ENCODE data around the gene TEX264.
"Not testable (repeated sequence)": the region's sequence is repeated elsewhere in the genome, so short reads cannot be mapped to it uniquely, and the experiment has no call there.

TEX264 gene, protein sequence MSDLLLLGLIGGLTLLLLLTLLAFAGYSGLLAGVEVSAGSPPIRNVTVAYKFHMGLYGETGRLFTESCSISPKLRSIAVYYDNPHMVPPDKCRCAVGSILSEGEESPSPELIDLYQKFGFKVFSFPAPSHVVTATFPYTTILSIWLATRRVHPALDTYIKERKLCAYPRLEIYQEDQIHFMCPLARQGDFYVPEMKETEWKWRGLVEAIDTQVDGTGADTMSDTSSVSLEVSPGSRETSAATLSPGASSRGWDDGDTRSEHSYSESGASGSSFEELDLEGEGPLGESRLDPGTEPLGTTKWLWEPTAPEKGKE

GRCh38 chr3:51670823-51671733 is at the start of gene TEX264:
Gene TEX264, plus strand, starts transcription at chr3:51671252. Its CDS starts 3,053 bp downstream, at chr3:51674305.
- peak; percentile 66 to 78 for DNase-seq

- DNase-seq: no peak
Measured at GRCh38 chr3:51622413-51622812, 48.6 kb upstream of the TEX264 start.

GRCh38 chr3:51622868-51623267 is 48.2 kb upstream of the TEX264 start:
- peak in 1 of 2 experiments; percentile 3 for DNase-seq

- no peak for DNase-seq
Measured at GRCh38 chr3:51630513-51630912, 40.5 kb upstream of the TEX264 start.

DNA sequence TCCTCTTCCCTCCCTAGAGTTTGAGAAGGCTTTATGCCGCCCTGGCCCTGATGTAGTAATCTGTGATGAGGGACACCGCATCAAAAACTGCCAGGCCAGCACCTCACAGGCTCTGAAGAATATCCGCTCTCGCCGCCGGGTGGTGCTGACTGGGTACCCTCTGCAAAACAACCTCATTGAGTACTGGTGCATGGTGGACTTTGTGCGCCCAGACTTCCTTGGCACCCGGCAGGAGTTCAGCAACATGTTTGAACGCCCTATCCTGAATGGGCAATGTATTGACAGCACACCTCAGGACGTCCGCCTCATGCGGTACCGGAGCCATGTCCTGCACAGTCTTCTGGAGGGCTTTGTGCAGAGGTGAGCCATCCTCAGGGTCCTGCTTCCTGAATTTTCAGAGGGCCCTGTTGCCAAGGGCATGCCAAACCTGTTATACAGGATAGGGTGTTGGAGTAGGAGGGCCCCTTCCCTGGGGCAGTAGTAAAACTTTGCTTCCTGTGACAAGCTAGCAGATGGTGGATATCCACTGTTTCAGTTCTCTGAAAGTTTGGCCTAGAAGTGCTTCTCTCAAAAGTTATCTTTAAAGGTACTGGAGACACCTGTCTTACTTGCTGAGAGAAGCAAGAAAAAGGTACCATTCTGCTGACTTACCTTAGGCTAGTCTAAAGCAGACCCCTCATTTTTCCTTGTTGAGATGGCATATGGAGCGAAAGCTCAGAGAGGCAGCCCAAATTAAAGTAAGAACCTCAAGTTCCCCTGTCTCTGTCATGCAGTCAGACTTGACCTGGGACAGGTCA is 33.7 kb upstream of the TEX264 start:
- no peak for DNase-seq

DNA sequence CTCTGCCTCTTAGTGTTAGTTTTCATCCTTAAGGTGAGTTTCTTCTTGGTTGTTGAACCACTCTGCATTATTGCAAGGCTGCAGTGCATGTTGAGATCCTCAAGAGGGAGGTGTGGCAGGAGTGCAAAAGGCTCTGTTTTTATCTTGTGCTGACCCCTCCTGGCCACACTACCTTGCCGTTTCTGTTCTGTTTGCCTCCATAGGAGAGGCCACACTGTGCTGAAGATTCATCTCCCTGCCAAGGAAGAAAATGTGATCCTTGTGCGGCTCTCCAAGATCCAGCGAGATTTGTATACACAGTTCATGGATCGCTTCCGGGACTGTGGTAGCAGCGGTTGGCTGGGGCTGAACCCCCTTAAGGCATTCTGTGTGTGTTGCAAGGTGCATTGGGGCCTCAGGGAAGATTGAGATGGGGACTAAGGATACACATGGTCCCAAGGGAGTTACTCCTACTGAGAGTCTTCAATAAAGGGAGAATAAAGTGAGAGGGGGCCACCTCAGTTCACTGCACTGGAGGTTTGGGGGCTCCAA is 33.0 kb upstream of the TEX264 start:
- peak; percentile 49 to 63 for DNase-seq

- no peak for DNase-seq
Measured at GRCh38 chr3:51642462-51642861, 28.6 kb upstream of the TEX264 start.

DNA sequence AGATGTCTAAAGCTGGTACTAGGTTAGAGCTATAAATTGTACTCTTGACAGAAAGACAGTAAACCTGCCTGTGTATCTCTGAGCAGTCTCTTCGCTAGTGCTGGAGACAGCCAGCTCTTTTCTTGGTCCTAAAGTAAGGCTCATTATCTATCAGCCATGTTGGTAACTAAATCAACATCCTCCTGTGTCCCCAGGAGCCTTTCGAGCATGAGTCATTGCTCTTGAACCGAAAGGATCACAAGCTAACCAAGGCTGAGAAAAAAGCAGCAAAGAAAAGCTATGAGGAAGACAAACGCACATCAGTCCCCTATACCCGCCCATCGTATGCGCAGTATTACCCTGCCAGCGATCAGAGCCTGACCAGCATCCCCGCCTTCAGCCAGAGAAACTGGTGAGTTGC is 25.0 kb upstream of the TEX264 start:
- no peak for DNase-seq

- DNase-seq: not testable (repeated sequence)
Measured at GRCh38 chr3:51652103-51652502, 18.9 kb upstream of the TEX264 start.

- DNase-seq: not testable (repeated sequence)
Measured at GRCh38 chr3:51653409-51653808, 17.6 kb upstream of the TEX264 start.

GRCh38 chr3:51657234-51657633 is 13.8 kb upstream of the TEX264 start:
- no peak for DNase-seq

- DNase-seq: no peak
Measured at GRCh38 chr3:51659942-51660341, 11.1 kb upstream of the TEX264 start.

GRCh38 chr3:51662456-51662855 is 8.6 kb upstream of the TEX264 start:
- DNase-seq: no peak

- DNase-seq: no peak
Measured at GRCh38 chr3:51668756-51669155, 2.3 kb upstream of the TEX264 start.

- DNase-seq: peak; percentile 80 to 84
Measured at GRCh38 chr3:51669241-51670052, 1.6 kb upstream of the TEX264 start.

DNA sequence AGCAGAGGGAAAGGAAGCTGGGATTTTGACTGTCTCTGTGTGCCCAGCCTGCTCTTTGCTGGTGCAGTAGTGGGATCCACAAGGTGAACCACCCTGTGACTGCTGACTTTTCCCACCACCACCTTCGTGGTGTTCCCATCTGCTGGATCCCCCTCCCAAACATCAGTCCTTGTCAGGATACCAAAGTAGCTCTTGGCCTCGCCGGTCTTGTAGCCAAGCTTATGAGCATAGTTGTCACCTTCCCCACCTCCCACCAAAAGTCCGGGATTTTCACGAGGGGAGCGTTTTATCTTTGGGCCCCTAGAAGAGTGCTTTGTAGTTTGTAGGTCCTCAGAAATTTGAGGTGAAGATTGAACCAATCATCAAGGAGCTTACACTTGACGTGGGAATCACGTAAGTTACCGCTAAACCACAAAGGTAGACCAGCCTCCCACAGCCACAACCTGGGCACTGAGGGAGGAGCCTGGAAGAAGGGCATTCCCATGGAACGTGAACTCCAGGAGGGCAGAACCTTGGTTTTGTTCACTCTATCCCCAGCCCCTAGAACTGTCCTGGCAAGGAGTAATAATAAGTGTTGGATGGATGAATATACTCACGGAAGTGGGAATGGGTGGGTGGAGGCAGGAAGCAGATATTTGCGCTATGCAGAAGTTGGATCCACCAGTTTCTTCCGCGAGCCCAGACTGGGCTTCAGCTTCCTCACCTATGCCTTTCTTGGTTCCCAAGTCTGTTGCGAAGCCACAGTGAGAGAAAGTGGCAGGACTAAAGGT is 814 bp upstream of the TEX264 start:
- no peak for DNase-seq

DNA sequence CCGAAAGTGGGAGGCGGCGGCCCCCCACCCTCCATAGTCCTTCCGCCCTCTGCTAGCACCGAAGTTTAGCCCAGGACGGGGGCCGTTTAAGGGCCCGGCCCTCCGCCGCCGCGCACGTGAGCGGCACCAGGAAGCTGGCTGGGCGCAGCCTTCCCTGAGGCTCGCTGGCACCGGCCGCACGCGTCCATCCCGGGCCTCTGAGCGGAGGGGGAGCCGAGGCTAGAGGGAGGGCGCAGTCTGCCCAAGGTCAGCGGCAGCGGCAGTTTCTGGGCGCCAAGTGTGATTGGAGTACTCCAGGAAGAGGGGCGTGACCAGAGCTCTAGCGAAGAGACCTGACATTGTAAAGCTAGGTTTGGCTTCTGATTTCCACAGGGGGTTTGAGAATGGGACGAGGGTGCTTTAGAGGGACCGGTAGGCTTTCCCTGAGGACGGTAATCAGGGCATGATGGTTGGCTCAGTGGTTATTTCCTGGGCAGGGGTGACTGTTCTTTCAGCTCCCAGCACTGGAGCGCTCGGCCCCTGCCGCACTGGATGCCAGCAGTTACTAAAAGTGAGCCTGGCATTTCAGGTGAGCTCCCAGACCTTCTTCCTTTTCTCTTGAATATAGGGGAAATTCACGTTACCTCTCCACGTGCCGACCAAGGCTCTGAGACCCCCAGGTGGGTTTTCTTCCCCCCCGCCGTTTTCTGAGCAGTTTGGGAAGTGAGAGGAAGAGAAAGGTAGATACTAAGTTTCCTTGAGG is 853 bp downstream of the TEX264 start:
- DNase-seq: peak; percentile 37 to 61

DNA sequence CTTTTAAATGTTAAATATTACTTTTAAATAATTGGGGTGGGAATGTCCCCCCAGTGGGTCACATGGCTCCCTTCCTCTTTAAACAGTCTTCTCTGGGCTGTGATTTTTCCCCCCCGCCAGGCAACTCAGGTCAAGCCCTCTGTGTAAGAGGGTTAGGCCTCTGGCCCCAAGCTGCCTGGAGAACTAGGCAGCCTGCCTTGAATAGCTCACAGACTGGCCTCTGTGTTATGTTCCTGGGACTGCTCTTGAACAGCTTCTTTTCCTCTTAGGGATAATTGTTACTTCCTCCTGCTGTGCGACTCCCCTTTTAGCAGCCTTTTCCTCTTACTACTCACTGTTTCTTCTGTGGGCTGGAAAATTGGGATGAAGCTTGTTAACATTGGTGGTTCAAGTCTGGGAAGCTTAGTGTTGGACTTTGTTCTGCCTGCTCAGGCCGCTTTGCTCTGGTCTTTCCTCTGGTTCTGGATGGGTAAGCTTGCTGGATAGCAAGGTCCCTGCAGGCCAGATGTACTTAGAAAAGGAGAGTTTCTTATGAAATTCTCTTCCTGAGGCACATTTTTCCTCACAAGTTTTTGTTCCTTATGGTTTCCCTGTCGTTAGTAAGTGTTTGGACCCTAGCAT is 2.2 kb downstream of the TEX264 start:
- no peak for DNase-seq

DNA sequence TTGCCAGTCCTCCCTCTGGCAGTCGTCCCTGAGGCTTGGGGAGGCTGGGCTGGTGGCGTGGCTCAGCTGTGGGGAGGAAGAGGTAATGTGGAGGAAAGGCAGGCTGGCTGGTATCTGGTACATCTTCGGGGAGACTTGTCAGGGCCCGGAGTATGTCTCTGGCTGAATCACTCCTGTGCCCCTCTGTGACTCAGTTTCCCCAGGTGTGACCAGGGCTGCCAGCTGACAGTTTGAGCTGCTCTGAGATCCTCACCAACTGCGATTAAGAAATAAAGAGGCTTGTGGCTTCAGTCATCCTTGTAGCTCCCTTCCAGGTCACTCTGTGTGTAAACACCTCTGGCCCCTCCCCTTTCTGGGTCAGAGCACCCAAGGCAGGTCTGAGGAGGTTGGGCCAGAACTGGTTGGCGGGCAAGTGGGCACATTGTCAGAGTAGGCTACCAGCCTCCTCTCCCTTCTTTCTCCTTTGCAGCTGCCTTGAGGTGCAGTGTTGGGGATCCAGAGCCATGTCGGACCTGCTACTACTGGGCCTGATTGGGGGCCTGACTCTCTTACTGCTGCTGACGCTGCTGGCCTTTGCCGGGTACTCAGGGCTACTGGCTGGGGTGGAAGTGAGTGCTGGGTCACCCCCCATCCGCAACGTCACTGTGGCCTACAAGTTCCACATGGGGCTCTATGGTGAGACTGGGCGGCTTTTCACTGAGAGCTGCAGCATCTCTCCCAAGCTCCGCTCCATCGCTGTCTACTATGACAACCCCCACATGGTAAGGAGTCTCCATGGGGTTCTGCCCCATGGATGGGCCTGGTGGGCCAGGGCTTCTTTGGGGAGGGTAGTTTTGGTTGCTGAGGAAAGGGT is 3.0 kb downstream of the TEX264 start:
- DNase-seq: no peak

Data from SHP77 (cell line).